ENCODE results near the gene CTSZ. TPM values are rescaled to one million over a fixed set of nuclear protein-coding genes. Genes with fewer than 3 reads are reported as not detected.
A peak's percentile ranks its signal among the peaks of the same experiment; 100 is the strongest.

CTSZ gene
- total and polyA plus RNA-seq, 10 of the 15 experiments (the other 5 are each of a cell fraction or from before 2014, with no cell fraction given) = 6.0 to 301 (median 154) TPM

GRCh38 chr20:59017493-59018231 is 10.6 kb upstream of the CTSZ start:
- no peak overlapping the region for H2AFZ ChIP-seq (ENCODE audit: control insufficient read depth, low read depth, low read length)
- peaks cover 1 to 4% of the 10 kb centered on the region in 2 experiments; a peak in 3 of 4 replicates for H3K36me3 ChIP-seq (ENCODE audit: control insufficient read depth in 2 of 2, insufficient read depth in 2 of 2, low read length in 1 of 2)
- no peaks in the 10 kb centered on the region for H3K27me3 ChIP-seq (replicated peaks in 1 of 2; ENCODE audit: control insufficient read depth in 2 of 2, insufficient read depth in 2 of 2, low read length in 1 of 2)
- POLR2A ChIA-PET = no interaction called here
- no peak for TF ChIP-seq ESRRA (IDR thresholded peaks at IDR 0.05; ENCODE audit: low read length)
- RAD21 ChIA-PET (ENCODE audit: unreplicated experiment) = interaction anchor here (1.3 to 2.1 kb wide), 3 partner anchors 11 to 110 kb away, joined by 3 to 11 read pairs (median 4); partner anchors contain the start of gene ATP5F1E
- FAIRE-seq (no peak), ATAC-seq (peak; percentile 35), DNase-seq (ENCODE audit: low read depth, low spot score) (no peak)
- H3K4me1 ChIP-seq (ENCODE audit: control insufficient read depth, insufficient read depth, low read length) = peaks cover 11% of the 10 kb centered on the region
- no peaks in the 10 kb centered on the region for H4K20me1 ChIP-seq (ENCODE audit: control insufficient read depth, insufficient read depth)
- no TSS peak for BruUV-seq (replicated peaks)
- in situ Hi-C loops (cut with MboI) (no loop called here), intact Hi-C loops (cut with micrococcal nuclease; ENCODE audit: unreplicated experiment) (no loop called here)
- no peak overlapping the region for H3K9ac ChIP-seq (ENCODE audit: control insufficient read depth, insufficient read depth, low read length)
- no peaks in the 10 kb centered on the region for H3K9me3 ChIP-seq (replicated peaks; ENCODE audit: control insufficient read depth, insufficient read depth, low read length)
- no peak overlapping the region for H3K27ac ChIP-seq (ENCODE audit: control insufficient read depth, insufficient read depth)
- CTCF ChIA-PET = interaction anchor here (0.6 to 1.8 kb wide), 2 partner anchors 9 to 147 kb away, joined by 3 to 5 read pairs; no protein-coding TSS in a partner anchor
- WGBS (ENCODE audit: insufficient coverage, insufficient replicate concordance, low lambda C conversion rate, missing lambda C conversion rate) = 86% methylated on average over 16 of the region's 16 CpGs
- H3K79me2 ChIP-seq (ENCODE audit: control insufficient read depth, insufficient read depth, low read length) = no peaks in the 10 kb centered on the region
- no peak overlapping the region for H3K4me2 ChIP-seq (ENCODE audit: control insufficient read depth, insufficient read depth)
- H3K4me3 ChIP-seq = no peak overlapping the region
- SMC1A ChIA-PET (ENCODE audit: uncharacterized antibody, unreplicated experiment) = interaction anchor here (1.1 to 1.3 kb wide), 2 partner anchors 9 to 14 kb away, joined by 3 to 4 read pairs; no protein-coding TSS in a partner anchor

GRCh38 chr20:59016795-59017492 is 9.9 kb upstream of the CTSZ start:
- TF ChIP-seq CEBPB (IDR thresholded peaks at IDR 0.05; ENCODE audit: borderline replicate concordance in 1 of 2, low read depth in 2 of 2, low read length in 2 of 2) (no peak), MAX (IDR thresholded peaks at IDR 0.05; ENCODE audit: low read depth, low read length) (no peak), RAD51 (IDR thresholded peaks at IDR 0.05) (peak; percentile 71), TBL1XR1 (IDR thresholded peaks at IDR 0.05; ENCODE audit: low read depth, low read length) (no peak), DPF2 (IDR thresholded peaks at IDR 0.05) (no peak), USF1 (IDR thresholded peaks at IDR 0.05; ENCODE audit: borderline replicate concordance, extremely low read length, insufficient read depth, low read depth, low read length) (peak; percentile 37), SMAD5 (IDR thresholded peaks at IDR 0.05; ENCODE audit: low read depth) (no peak), SREBF2 (IDR thresholded peaks at IDR 0.05; ENCODE audit: low read length) (no peak), BHLHE40 (IDR thresholded peaks at IDR 0.05; ENCODE audit: borderline replicate concordance in 1 of 2, low read depth in 2 of 2, low read length in 1 of 2) (0 out of 4 replicates have a peak, but pooled peaks of 1 of the 2 experiments have one; percentile 10), ZZZ3 (IDR thresholded peaks at IDR 0.05; ENCODE audit: control insufficient read depth, insufficient read length, low read depth) (no peak)
- H2AFZ ChIP-seq (ENCODE audit: control insufficient read depth, low read depth, low read length) = peak overlapping the region; percentile 63
- 0 out of 2 replicates have a peak overlapping the region, but pooled peaks have one; percentile 3 for H3K27ac ChIP-seq (ENCODE audit: control insufficient read depth, insufficient read depth)
- H4K20me1 ChIP-seq (ENCODE audit: control insufficient read depth, insufficient read depth) = no peaks in the 10 kb centered on the region
- ChIA-PET CTCF (interaction anchor here (0.6 to 1.8 kb wide), 3 partner anchors 8 to 147 kb away, joined by 3 to 5 read pairs (median 3); no protein-coding TSS in a partner anchor), RAD21 (ENCODE audit: unreplicated experiment) (interaction anchor here (1.3 to 2.1 kb wide), 3 partner anchors 12 to 109 kb away, joined by 3 to 11 read pairs (median 4); partner anchors contain the start of gene ATP5F1E), POLR2A (no interaction called here), SMC1A (ENCODE audit: uncharacterized antibody, unreplicated experiment) (interaction anchor here (1.1 to 1.3 kb wide), 2 partner anchors 8 to 14 kb away, joined by 3 to 4 read pairs; no protein-coding TSS in a partner anchor)
- in situ Hi-C loops (cut with MboI) = no loop called here
- peak; percentile 59 for ATAC-seq
- peaks cover 11% of the 10 kb centered on the region for H3K4me1 ChIP-seq (ENCODE audit: control insufficient read depth, insufficient read depth, low read length)
- FAIRE-seq = peak; percentile 56
- no TSS peak for BruUV-seq (replicated peaks)
- H3K9me3 ChIP-seq (replicated peaks; ENCODE audit: control insufficient read depth, insufficient read depth, low read length) = no peaks in the 10 kb centered on the region
- H3K9ac ChIP-seq (ENCODE audit: control insufficient read depth, insufficient read depth, low read length) = no peak overlapping the region
- H3K36me3 ChIP-seq (ENCODE audit: control insufficient read depth in 2 of 2, insufficient read depth in 2 of 2, low read length in 1 of 2) = peaks cover 0 to 1% of the 10 kb centered on the region in 2 experiments; a peak in 2 of 4 replicates
- 24% methylated on average over 4 of the region's 4 CpGs for WGBS (ENCODE audit: insufficient coverage, insufficient replicate concordance, low lambda C conversion rate, missing lambda C conversion rate)
- no peak overlapping the region for H3K4me3 ChIP-seq
- H3K27me3 ChIP-seq (replicated peaks in 1 of 2; ENCODE audit: control insufficient read depth in 2 of 2, insufficient read depth in 2 of 2, low read length in 1 of 2) = no peaks in the 10 kb centered on the region
- H3K79me2 ChIP-seq (ENCODE audit: control insufficient read depth, insufficient read depth, low read length) = no peaks in the 10 kb centered on the region
- no peak for DNase-seq (ENCODE audit: low read depth, low spot score)
- intact Hi-C loops (cut with micrococcal nuclease; ENCODE audit: unreplicated experiment) = no loop called here
- H3K4me2 ChIP-seq (ENCODE audit: control insufficient read depth, insufficient read depth) = no peak overlapping the region

Data from GM12878 (cell line).